HG02884 (cell line): ENCODE measurements around the gene PPP1R26.
"Not testable (repeated sequence)": the region's sequence is repeated elsewhere in the genome, so short reads cannot be mapped to it uniquely, and the experiment has no call there.

Experiments
- ATAC-seq: cut with Tn5 transposase; IDR thresholded peaks from one replicate; pipeline ENCODE4 v1.9.1; 2021; ENCODE audit warnings: mild to moderate bottlenecking, moderate library complexity; ENCODE audit not compliant: unreplicated experiment

The PPP1R26 gene

DNA sequence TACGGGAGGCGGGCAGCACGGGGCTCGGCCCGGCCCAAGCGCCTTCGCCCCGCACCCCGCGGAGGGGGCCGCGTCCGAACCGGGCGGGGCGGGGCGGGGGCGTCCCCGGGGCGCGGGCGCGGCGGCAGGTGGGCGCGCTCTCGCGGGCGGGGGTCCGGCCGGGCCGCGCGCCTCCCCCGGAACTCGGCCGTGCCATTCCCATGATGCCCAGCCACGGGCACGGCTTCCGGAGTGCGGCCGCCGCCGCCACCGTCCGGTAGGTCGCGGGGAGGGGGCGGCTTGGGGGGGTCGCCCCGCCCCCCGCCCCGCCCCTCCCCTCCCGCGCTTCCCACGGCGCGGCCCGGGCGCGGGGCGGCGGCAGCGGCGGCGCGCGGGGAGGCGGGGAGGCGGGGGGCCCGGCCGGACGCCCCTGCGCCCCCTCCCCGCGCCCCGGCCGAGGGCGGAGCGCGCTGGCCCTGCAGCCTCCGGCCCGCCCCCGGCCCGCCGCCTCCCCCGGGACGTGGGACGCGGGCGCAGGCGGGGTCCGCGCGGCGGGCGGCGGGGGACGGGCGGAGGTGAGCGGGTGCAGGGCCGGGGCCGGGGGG, at the start of gene PPP1R26:
PPP1R26 (plus strand) TSS at position 314 of the 584 bp plus-strand sequence. CDS start 4,729 bp downstream, outside the sequence.
- no peak for ATAC-seq

- ATAC-seq = no peak
Measured at GRCh38 chr9:135437259-135437658, 42.3 kb upstream of the PPP1R26 start.

DNA sequence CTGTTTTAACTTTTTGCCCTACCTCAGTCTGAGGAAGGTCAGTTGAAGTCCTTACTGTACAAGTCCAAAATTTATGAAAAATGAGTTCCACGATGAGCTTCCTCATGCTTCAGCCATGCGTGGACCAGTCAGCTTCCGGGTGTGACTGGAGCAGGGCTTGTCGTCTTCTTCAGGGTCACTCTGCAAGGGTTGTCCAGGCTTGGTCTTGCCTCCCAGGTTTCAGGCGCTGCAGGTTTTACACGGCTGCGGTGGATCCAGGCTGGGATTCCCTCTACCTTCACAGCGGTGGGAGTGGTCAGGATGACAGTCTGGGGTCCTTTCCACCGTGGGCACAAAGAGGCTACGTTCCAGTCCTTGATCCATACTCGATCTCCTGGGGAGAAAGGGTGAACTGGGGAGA, 41.9 kb upstream of the PPP1R26 start:
- ATAC-seq = not testable (repeated sequence)

- ATAC-seq = not testable (repeated sequence)
Measured at GRCh38 chr9:135438581-135439232, 40.9 kb upstream of the PPP1R26 start.

- not testable (repeated sequence) for ATAC-seq
Measured at GRCh38 chr9:135439514-135439913, 40.1 kb upstream of the PPP1R26 start.

DNA sequence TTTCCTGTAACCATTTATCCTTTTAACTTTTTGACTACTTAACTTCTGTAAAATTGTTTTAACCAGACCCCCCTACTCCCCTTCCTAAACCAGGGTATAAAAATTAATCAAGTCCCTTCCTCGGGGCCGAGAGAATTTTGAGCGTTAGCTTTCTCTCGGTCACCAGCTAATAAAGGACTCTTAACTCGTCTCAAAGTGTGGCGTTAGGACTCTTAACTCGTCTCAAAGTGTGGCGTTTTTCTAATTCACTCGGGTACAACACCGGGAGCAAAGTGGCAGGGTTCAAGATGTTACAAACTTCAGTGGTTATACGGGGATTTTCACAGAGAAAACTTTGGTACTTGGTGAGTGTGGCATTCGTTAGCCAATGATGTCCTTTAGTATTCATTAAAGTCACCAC, 39.7 kb upstream of the PPP1R26 start:
- no peak for ATAC-seq

- ATAC-seq = no peak
Measured at GRCh38 chr9:135440620-135441019, 39.0 kb upstream of the PPP1R26 start.

- not testable (repeated sequence) for ATAC-seq
Measured at GRCh38 chr9:135441105-135442071, 38.2 kb upstream of the PPP1R26 start.

DNA sequence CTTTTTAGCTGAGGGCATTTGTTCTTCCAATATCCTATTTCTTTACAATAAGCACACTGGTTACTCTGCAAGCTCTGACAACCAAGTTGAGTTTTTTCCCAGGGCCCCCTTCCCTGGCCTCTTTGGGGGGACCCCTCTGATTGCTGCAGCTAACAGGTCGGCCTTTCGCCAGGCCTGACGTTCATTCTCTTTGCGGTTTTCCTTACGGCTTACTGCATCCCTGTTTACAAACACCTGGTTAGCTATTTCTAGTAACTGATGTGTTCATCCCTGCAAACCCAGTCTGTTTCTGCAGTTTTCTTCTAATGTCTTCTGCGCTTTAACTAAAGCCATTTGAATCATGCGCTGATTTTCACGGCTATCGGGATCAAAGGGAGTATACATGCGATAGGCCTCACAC, 37.5 kb upstream of the PPP1R26 start:
- no peak for ATAC-seq

DNA sequence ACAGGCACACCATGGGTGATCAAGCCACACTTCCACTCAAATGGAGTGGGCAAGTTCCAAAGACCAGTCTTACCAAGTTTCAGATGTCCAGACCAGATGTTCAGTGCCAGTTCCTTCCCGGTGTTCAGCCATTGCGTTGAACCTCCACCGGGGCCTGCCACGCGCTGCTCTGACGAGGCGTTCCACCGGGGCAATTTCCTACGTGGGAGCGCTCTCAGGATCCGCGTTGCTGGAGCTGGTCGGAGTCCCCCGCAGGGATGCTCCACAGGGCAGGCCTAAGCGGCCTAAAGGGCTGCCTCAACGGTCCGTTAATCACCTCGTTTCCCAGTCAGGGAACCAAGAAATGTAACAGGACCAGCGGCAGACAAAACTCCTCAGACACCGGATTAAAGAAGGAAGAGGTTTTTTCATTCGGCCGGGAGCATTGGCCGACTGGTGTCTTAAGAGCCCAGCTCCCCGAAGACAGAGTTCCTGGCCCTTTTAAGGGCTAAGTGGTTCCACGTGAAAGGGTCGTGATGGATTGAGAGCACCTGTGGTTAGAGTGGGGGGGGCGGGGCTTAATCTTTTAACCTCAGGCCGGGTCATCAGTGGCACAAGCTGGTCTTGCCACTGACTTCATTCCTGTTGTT, 35.7 kb upstream of the PPP1R26 start:
- ATAC-seq = no peak

GRCh38 chr9:135447126-135447525, 32.5 kb upstream of the PPP1R26 start:
- no peak for ATAC-seq

DNA sequence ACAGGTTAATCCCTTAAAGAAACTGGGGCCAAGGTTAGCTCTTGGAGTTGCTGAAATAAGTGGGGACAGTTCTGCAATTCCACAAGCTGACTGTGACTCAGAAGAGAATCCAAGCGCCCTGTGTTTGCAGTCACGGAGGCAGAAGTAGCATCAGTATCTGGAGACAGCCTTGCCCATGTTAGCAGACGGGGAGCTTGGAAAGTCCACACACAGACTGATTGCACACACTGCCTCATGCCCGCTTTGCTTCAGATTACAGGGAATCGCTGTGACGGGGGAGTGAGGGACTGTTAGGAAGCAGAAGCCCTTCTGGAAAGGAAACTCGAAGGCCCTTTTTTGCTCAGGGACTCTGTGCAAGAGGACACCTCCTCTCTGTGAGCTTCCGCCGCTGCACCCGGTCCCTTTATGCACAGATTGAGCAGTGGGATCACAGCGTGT, 30.9 kb upstream of the PPP1R26 start:
- ATAC-seq = no peak

GRCh38 chr9:135449532-135449931, 30.1 kb upstream of the PPP1R26 start:
- not testable (repeated sequence) for ATAC-seq

- ATAC-seq = no peak
Measured at GRCh38 chr9:135450956-135451355, 28.6 kb upstream of the PPP1R26 start.

- ATAC-seq = not testable (repeated sequence)
Measured at GRCh38 chr9:135451909-135452308, 27.7 kb upstream of the PPP1R26 start.

- ATAC-seq = no peak
Measured at GRCh38 chr9:135454737-135455136, 24.8 kb upstream of the PPP1R26 start.

GRCh38 chr9:135455401-135456030, 24.1 kb upstream of the PPP1R26 start:
- ATAC-seq = no peak

GRCh38 chr9:135456436-135457104, 23.0 kb upstream of the PPP1R26 start:
- ATAC-seq = no peak

GRCh38 chr9:135458478-135458877, 21.1 kb upstream of the PPP1R26 start:
- ATAC-seq = not testable (repeated sequence)

DNA sequence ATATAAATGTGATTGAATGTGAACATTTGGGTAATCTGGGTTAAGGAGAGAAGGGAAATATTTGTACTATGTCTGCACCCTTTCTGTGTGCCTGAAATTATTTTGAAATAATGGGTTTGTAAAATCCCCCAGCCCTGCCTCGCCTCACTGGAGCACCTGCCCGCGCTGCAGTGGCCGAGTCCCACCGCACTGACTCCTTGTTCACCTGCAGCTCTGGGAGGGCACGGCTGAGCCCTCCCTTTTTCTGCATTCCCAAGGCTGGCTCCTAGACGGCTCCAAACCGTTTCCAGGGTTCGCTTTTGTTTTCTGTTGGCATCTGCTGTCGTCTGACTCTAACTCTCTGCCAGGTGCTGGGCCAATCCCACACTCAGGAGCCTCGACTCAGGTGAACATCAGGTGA, 17.6 kb upstream of the PPP1R26 start:
- no peak for ATAC-seq
